Activated CD4-positive, CD25-positive, alpha-beta regulatory T cell treated with anti-CD3 and anti-CD28 coated beads, Interleukin-2, amount 50 U/mL, for 24 hours (primary cell): Measurements from ENCODE around the gene MKNK1.

Experiments used
- ATAC-seq, 2 donors: fragments of 150-1000 bp; cut with Tn5 transposase; one replicate each; pipeline ENCODE4 v1.10.0; 2021; ENCODE audit warnings: mild to moderate bottlenecking in 1 of 2, moderate library complexity in 1 of 2

Gene MKNK1

DNA sequence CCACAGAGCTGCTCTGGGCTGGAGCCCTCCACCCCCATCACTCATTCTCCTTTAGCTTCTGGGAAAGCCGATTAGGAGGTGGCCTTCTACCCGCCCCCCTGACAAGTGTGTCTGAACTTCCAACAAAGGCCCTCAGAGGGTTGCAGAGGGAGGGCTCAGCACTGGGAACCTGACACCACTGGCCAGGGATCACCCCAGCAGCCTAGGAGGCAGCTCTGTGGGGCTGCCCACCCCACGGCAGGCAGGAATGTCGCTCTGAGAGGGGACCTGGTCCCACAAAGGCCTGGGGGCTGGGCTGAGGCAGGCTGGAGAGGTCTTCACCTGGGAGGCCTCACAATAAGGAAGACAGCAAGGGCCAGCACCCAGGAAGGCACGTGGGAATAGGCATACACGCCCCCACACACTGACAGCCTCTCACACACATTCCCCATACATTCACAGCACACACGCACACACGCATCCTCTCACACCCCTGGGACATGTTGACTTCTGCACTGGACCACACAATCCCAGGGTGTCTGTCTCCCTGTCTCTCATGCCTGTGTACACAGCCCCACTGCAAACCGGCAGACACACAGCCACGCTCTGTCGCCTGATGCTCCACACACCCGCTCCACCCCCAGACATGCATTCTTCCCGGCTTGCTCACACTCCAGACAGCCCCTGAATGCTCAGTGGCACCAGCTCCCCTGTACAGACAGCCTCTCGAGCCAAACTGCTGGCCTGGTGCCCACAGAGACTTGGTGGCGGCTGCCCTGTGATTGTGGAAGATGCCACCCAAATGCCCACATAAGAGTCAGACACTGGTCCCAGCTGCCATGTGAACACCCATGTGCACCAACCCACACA lies 83.8 kb downstream of the MKNK1 start:
- no peak for ATAC-seq

DNA sequence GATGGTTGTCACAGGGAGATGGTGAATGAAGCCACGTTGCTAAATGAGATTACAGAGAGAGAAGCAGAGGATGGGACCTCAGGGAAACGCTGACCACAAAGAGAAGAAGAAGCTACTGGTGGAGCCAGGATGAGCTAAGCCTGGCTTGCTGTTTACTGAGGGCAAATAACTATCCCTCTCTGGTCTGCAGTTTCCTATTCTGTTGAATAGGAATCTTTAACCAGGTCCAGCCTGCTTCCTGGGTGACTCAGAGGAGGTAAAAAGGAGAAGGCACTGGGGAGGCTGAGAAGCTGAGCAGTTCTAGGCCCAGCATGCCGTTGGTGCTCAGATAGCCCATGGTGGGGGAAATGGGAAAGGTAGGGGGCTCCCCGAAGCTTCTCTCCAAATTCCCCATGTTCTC lies 84.9 kb downstream of the MKNK1 start:
- no peak for ATAC-seq

DNA sequence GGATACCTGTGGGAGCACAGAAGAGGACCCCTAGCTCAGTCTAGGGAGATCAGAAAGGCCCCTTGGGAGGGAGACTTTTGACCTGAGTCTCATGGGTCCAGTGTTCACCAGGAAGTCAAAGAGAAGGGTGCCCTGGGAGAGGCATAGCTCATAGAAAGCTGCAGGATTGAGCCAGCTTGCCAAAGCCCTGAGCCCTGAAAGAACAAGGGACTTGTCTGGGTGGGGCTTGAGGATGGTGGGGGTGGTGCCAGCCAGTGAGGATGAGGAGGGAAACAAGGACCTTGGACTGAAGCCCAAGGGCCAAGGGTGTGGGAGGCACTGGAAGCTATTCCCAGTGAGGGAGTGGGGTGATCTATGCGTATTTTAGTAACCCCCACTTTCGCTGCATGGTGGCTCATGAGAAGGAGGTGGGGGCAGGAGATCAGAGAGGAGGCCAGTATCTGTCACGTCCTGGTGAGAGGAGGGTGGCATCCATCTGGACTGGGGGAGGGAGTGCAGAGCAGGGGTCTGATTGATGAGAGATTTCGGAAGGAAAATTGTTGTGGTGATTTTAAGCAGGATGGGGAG lies 86.1 kb downstream of the MKNK1 start:
- no peak for ATAC-seq

DNA sequence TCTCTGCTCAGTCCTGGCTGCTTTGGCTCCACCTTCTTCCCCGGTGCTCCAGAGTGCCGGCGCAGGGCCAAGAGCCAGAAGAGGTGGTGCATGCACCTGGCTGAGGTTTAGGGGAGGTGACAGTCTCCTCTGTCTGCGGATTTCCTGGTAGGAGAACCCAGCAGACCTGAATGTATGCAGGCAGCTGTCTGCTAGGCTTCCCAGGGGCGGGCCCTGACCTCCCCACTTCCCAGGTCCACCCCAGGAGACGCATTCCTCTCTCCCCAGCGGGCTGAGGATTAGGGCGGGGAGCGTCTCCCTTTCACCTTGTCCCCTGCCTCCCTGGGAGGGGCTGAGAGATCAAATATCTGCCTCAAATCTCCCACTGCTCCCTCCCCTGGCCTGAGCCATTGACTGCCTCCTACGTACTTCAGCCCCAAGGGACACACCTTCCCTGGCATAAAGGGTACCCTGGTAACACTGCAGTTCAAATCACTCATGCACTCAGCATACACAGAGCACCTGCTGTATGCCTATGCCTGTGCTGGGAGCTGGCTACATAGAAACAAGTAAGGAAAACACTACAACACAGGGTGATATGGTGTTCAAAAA lies 87.0 kb downstream of the MKNK1 start:
- no peak for ATAC-seq

DNA sequence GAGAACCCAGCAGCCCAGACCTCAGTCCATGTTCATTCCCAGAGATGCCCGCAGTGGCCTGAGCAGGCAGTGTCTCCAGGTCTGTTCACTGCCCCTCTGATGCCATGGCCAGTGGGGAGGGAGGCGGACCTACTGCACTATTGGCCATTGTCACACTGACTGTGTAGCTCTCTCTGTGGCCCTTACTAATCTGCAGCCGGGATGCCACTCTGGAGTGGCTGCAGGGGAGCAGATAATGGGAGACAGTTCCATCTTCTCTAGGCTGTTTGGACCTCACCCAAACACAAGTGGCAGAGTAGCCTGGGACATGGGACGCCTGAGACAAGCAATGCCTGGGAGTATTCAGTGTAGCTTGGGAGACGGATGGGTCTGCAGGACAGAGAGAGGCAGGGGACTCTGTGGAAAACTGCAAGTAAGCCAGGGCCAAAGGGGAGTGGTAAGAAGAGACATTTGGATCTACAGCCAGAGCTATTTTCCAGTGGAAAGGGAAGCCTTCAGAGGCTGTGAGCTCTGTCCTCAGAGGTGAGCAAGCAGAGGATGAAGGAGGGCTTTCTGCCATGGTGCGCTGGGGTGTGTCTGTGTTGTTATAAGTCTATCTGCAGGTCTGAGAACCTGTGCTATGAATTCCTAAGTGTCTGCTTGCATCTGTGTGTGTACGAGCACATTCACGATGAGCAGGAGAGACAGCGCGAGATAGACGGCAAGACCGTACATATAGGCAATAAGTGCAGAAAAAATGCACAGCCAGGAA lies 87.7 kb downstream of the MKNK1 start:
- no peak for ATAC-seq

DNA sequence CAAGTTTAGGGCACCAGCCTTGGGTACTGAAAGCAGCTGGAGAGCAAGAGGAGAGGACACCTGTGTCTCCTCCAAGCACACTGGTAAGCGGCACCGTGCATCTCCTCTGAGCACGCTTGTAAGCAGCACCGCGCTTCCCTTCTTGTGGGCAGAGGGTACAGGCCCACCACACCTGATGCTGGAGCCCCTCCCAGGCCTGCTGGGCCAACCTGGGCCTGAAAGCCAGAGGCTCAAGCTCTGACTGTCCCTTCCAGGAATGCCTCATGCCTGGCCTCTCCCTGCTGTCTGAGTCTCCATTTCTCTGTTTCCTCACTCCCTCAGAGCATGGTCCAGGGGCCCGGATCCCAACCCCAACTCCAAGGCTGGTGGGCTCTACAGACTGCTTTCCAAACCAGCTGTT lies 88.5 kb downstream of the MKNK1 start:
- no peak for ATAC-seq

DNA sequence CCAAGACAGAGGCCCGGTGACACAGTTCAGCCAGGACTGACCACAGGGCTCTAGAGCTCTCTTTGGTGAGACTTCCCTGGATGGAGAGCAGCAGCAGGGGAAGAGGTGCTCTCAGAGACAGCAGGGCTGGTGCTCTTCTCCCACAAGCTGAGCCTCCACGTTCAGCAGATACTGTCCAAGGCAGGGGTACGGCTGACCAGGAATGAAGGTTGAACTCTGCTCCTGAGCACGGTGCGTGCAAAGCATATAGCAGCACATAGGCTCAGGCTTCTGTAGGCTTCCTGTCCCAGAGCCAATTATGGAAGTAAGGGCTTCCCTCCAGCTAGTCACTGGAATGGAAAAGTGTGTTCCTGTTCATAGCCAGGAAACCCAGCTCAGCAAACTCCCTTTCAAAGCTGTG lies 90.5 kb downstream of the MKNK1 start:
- ATAC-seq, result no peak

DNA sequence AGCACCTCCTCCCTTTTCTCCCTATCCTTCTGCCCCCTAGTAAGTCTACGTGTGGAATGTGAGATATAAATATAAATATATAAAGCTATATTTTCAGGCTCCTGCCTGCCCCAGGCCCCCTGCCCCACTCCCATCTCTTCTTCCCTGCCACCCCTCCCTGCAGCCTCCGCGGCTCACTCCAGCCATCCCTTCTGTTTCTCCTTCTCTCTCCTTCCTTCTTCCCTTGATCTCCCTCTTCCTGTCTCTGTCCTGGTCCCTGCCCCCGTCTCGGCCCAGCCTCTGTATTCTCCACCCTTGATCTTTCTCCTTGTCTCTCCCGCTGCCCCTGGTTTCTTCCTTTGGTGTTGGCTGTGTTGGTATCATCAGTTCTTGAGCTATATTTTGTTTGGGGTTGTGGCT lies 91.3 kb downstream of the MKNK1 start:
- no peak for ATAC-seq

DNA sequence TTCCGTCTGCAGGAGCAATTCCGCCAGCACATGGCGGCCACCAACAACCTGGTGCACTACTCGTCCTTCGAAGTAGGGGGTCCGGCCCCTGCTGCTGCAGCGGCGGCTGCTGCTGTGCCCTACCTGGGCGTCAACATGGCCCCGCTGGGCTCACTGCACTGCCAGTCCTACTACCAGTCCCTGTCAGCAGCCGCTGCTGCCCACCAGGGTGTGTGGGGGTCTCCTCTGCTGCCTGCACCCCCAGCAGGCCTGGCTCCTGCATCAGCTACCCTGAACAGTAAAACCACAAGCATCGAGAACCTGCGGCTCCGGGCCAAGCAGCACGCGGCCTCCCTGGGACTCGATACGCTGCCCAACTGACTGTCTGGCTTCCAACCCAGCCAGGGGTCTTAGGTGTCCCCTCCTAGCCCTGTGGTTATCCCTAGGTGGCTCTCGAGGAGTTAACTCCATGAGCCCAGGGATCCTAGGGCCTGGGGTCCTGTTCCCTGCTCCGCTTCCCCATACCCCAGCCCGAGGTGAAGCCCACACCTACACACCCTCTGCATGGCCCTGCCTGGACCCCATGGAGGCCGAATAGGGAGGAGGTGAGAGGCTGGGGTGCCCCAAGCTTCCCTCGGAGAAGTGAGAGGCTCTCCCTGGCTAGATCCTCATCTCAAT lies 91.8 kb downstream of the MKNK1 start:
- ATAC-seq, result no peak

DNA sequence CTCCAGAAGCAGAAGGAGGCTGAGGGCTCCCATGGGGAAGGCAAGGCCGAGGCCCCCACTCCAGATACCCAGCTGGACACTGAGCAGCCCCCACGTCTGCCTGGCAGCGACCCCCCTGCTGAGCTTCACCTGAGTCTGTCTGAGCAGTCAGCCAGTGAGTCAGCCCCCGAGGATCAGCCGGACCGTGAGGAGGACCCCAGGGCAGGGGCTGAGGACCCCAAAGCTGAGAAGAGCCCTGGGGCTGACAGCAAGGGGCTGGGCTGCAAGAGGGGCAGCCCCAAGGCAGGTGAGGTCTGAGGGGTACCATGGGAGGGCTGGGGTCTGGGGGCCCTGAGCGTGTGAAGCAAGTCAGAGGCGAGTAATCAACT lies 93.1 kb downstream of the MKNK1 start:
- ATAC-seq, result no peak

DNA sequence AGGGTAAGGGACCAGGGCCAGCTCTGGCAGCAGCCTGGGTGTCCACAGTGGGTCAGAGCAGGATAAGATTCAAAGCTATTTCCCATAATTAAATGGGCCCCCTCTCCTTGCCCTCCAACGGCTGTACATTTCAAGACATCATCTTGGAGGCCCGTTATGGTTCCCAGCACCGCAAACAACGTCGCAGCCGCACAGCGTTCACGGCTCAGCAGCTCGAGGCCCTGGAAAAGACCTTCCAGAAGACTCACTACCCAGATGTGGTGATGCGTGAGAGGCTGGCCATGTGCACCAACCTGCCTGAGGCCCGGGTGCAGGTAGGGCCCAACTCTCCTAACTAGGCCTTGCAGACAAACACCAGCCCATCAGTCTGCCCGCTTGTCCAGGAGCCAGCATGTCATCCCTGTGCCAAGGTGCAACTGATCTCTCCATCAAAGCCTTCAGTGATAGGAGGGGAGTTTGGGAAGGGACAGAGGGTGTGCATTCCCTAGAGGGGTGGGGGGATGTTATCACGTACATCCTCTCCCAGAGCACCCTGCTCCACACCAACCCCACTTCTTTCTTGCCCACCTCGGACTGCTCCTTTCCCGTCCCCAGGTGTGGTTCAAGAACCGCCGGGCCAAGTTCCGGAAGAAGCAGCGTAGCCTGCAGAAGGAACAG lies 93.6 kb downstream of the MKNK1 start:
- ATAC-seq, result no peak

DNA sequence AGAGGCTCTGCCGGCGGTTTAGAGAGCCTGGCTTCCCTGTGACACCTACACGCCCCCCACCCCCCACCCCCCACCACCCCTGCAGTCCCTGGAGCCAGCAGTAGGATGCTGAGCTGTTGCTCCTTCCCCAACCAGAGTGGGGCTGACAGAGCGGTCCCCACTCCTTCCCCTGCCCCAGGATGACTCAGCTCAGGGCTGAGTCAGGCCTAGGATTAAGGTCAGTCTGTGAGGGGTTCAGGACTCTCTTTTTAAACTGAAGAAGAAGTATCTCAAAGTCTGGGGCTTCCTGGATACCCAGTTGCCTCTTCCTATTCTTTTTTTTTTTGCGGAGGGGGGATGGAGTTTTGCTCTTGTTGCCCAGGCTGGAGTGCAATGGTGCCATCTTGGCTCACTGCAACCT lies 95.3 kb downstream of the MKNK1 start:
- peak in 1 of 2 donors; percentile 65 for ATAC-seq
